Osteocyte (in vitro differentiated cells): ENCODE results near the gene USP5. TPM values are rescaled to one million over a fixed set of nuclear protein-coding genes. Genes with fewer than 3 reads are reported as not detected.
A peak's percentile ranks its signal among the peaks of the same experiment; 100 is the strongest.

Experiments
- DNase-seq: peaks from one replicate; pipeline ENCODE4 v3.0.0; 2021; ENCODE audit warnings: mixed read lengths; ENCODE audit not compliant: unreplicated experiment; ENCODE audit errors: extremely low spot score
- H3K27ac Mint-ChIP-seq: one replicate; pipeline ENCODE4 v1.8.0; 2021; ENCODE audit warnings: mild to moderate bottlenecking, mixed read lengths; ENCODE audit not compliant: unreplicated experiment
- H3K27me3 Mint-ChIP-seq: one replicate; pipeline ENCODE4 v1.8.0; 2021; ENCODE audit warnings: mixed read lengths; ENCODE audit not compliant: unreplicated experiment
- H3K36me3 Mint-ChIP-seq: one replicate; pipeline ENCODE4 v1.8.0; 2021; ENCODE audit warnings: mixed read lengths; ENCODE audit not compliant: unreplicated experiment
- H3K4me1 Mint-ChIP-seq: one replicate; pipeline ENCODE4 v1.8.0; 2021; ENCODE audit warnings: mixed read lengths; ENCODE audit not compliant: unreplicated experiment
- H3K4me3 Mint-ChIP-seq: one replicate; pipeline ENCODE4 v1.8.0; 2021; ENCODE audit warnings: mild to moderate bottlenecking, moderate library complexity, mixed read lengths; ENCODE audit not compliant: unreplicated experiment
- H3K9me3 Mint-ChIP-seq: one replicate; pipeline ENCODE4 v1.8.0; 2021; ENCODE audit warnings: mixed read lengths; ENCODE audit not compliant: unreplicated experiment
- total RNA-seq: library from RNA; stranded (reverse); gene quantifications from 2 replicates; pipeline ENCODE4 v1.2.1, GENCODE V29; 2021
- TF ChIP-seq, protein P1 (sequence below): fragments of 200-600 bp; sonication (generic); IDR thresholded peaks from 2 replicates; pipeline ENCODE4 v1.5.0; 2021; ENCODE audit warnings: antibody characterized with exemption, mild to moderate bottlenecking, moderate library complexity

Gene USP5
- total RNA-seq, 1 donor from 2014 or later = 114 TPM

DNA sequence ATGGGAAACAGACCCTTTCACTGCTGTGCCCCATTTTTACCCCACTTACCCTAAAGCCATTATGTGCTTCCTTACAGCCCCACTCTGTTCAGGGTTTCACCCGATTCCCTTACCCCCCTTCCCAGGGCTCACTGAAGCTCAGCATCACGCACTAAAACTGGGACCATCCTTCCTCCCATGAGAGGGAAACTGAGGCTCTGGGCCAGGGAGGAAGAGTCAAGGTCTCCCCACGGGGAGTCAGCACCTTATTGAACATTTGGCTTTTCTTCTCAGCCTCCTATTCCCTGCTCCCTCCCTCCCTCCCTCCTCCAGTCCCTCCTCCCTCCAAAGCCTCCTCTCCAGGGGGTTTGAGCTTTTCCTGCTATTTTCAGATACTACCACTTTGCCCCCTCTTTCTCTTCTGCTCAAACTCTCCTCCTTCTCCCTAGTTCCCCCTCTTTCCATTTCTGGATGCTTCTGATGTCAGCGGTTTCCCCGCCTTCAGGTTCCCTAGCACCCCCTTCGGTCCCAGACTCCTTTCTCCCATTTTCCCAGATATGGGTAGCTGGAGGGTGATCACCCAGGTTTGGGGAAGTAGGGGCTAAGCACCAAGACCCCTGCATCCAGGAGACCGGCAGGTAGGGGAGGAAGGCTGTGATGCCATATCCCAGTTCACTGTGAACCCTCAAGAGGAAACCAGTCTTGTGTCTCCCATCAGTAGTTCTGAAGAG is 29.4 kb upstream of the USP5 start:
- H3K27ac Mint-ChIP-seq = peak overlapping the region; percentile 41
- TF ChIP-seq, protein P1, sequence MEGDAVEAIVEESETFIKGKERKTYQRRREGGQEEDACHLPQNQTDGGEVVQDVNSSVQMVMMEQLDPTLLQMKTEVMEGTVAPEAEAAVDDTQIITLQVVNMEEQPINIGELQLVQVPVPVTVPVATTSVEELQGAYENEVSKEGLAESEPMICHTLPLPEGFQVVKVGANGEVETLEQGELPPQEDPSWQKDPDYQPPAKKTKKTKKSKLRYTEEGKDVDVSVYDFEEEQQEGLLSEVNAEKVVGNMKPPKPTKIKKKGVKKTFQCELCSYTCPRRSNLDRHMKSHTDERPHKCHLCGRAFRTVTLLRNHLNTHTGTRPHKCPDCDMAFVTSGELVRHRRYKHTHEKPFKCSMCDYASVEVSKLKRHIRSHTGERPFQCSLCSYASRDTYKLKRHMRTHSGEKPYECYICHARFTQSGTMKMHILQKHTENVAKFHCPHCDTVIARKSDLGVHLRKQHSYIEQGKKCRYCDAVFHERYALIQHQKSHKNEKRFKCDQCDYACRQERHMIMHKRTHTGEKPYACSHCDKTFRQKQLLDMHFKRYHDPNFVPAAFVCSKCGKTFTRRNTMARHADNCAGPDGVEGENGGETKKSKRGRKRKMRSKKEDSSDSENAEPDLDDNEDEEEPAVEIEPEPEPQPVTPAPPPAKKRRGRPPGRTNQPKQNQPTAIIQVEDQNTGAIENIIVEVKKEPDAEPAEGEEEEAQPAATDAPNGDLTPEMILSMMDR = no peak
- H3K9me3 Mint-ChIP-seq = no peaks in the 10 kb centered on the region
- peaks cover 57% of the 10 kb centered on the region for H3K4me1 Mint-ChIP-seq
- H3K27me3 Mint-ChIP-seq = no peaks in the 10 kb centered on the region
- H3K36me3 Mint-ChIP-seq = no peaks in the 10 kb centered on the region
- peak overlapping the region; percentile 73 for H3K4me3 Mint-ChIP-seq
- DNase-seq = no peak

DNA sequence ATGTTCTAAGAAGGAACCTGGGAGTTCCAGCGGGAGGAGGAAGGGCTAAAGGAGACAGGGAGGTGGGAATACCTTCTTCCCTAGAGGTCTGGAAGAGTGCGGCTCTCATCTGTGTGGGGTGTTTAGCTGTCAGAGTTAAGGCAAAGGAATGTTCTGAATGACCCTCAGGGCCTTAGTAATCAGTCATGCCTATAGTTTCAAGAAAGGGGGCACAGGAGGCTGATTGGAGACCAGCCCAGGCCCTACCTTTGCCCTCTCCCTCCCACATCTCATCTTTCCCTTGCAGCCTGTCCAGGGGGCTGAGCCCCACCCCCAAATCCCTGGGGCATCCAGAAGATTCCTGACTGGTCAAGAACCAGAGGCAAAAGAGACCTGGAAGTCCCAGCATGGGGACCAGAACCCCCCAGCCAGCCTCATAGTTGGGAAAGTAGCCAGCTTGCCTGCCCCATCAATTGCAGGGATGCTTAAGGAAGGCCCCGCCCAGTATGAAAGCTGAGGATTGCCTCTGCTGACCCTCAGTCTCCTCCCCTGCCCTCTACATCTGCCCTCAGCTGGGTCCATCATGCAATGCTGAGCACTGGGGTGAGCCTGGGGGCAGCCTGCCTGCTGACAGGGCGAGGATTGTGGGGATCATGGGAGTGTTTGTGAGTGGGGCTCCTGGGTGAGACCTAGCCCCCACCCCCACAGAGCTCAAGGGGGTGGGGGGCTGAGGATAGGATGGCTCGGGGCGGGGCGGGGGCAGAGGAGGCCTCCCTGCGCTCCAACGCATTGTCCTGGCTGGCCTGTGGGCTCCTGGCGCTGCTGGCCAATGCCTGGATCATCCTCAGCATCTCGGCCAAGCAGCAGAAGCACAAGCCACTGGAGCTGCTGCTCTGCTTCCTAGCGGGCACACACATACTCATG is 28.5 kb upstream of the USP5 start:
- no peak overlapping the region for H3K27ac Mint-ChIP-seq
- DNase-seq = no peak
- TF ChIP-seq, protein P1 = no peak
- H3K4me1 Mint-ChIP-seq = peaks cover 61% of the 10 kb centered on the region
- no peaks in the 10 kb centered on the region for H3K9me3 Mint-ChIP-seq
- no peak overlapping the region for H3K4me3 Mint-ChIP-seq
- no peaks in the 10 kb centered on the region for H3K36me3 Mint-ChIP-seq
- no peaks in the 10 kb centered on the region for H3K27me3 Mint-ChIP-seq

DNA sequence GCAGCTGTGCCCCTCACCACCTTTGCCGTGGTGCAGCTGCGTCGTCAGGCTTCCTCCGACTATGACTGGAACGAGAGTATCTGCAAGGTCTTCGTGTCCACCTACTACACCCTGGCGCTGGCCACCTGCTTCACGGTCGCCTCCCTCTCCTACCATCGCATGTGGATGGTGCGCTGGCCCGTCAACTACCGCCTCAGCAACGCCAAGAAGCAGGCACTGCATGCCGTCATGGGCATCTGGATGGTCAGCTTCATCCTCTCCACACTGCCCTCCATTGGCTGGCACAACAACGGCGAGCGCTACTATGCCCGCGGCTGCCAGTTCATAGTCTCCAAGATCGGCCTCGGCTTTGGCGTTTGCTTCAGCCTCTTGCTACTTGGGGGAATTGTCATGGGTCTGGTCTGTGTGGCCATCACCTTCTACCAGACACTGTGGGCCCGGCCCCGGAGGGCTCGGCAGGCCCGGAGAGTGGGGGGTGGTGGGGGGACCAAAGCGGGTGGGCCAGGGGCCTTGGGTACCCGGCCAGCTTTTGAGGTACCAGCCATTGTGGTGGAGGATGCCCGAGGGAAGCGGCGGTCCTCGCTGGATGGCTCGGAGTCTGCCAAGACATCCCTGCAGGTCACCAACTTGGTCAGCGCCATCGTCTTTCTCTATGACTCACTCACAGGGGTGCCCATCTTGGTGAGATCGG is 27.7 kb upstream of the USP5 start:
- no peaks in the 10 kb centered on the region for H3K27me3 Mint-ChIP-seq
- no peaks in the 10 kb centered on the region for H3K9me3 Mint-ChIP-seq
- no peak for DNase-seq
- H3K36me3 Mint-ChIP-seq = no peaks in the 10 kb centered on the region
- H3K27ac Mint-ChIP-seq = peak overlapping the region; percentile 23
- TF ChIP-seq, protein P1 = no peak
- peaks cover 59% of the 10 kb centered on the region for H3K4me1 Mint-ChIP-seq
- H3K4me3 Mint-ChIP-seq = no peak overlapping the region

DNA sequence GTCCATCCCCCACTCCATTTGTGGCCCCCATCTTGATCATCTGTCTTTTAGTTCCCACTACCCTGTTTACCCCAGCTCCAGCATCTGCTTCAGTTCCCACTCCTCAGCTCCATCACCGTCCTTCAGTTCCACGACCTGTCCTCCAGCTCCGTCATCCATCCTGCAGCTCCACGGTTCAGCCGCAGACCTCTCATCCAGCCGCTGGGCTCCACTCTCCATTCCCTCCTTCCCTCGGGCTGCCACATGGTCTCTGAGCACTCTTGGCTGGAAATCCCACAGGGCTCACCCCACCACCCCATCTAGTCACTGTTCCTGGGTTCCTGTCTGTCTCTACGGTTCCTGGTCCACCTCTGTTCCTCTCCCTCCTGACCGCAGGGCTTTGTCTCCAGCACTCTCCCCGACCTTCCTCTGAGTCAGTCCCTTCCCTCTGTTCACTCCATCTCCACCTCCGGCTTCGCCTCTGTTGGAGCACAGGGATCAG is 27.0 kb upstream of the USP5 start:
- TF ChIP-seq, protein P1 = no peak
- no peak overlapping the region for H3K4me3 Mint-ChIP-seq

More for the DNA sequence above, 27.0 kb upstream of the USP5 start:
- no peak for DNase-seq
- H3K9me3 Mint-ChIP-seq = no peaks in the 10 kb centered on the region
- peaks cover 57% of the 10 kb centered on the region for H3K4me1 Mint-ChIP-seq
- peak overlapping the region; percentile 73 for H3K27ac Mint-ChIP-seq
- H3K27me3 Mint-ChIP-seq = no peaks in the 10 kb centered on the region
- no peaks in the 10 kb centered on the region for H3K36me3 Mint-ChIP-seq
